Spleen (tissue), 11 donors: ENCODE measurements around the gene RAB12. TPM values are rescaled to one million over a fixed set of nuclear protein-coding genes. Genes with fewer than 3 reads are reported as not detected.

Experiments
- DNase-seq: peaks from one replicate; pipeline ENCODE4 v3.0.0-alpha.2; 2020
- H3K27ac ChIP-seq, 8 donors: fragments of 200-600 bp; sonication (generic) in 7 of 8; 1 replicate in 4 of 8; 2 replicates in 4 of 8; pipeline versions ENCODE4 v1.5.0 to v1.8.0; 2016 to 2021; ENCODE audit warnings: inconsistent platforms in 4 of 8, mild to moderate bottlenecking in 4 of 8, moderate library complexity in 1 of 8
- H3K27me3 ChIP-seq, 7 donors: fragments of 200-600 bp; sonication (generic) in 6 of 7; replicated peaks in 1 of 7; 1 replicate in 4 of 7; 2 replicates in 3 of 7; pipeline versions ENCODE4 v1.5.0 to v1.8.0; 2016 to 2021; ENCODE audit warnings: inconsistent platforms in 3 of 7, mild to moderate bottlenecking in 1 of 7
- H3K36me3 ChIP-seq, 6 donors: fragments of 200-600 bp; sonication (generic) in 5 of 6; 1 replicate in 4 of 6; 2 replicates in 2 of 6; pipeline versions ENCODE4 v1.5.0 to v1.8.0; 2016 to 2021; ENCODE audit warnings: inconsistent platforms in 2 of 6
- H3K4me1 ChIP-seq, 6 donors: fragments of 200-600 bp; sonication (generic) in 5 of 6; 1 replicate in 3 of 6; 2 replicates in 3 of 6; pipeline versions ENCODE4 v1.5.0 to v1.8.0; 2016 to 2021; ENCODE audit warnings: inconsistent platforms in 3 of 6
- H3K4me3 ChIP-seq, 8 donors: fragments of 200-600 bp; sonication (generic) in 7 of 8; 1 replicate in 4 of 8; 2 replicates in 4 of 8; pipeline versions ENCODE4 v1.5.0 to v1.8.0; 2016 to 2021; ENCODE audit warnings: inconsistent platforms in 4 of 8, mild to moderate bottlenecking in 4 of 8, moderate library complexity in 2 of 8
- H3K9me3 ChIP-seq, 8 donors: fragments of 200-600 bp; sonication (generic) in 7 of 8; 1 replicate in 4 of 8; 2 replicates in 4 of 8; pipeline versions ENCODE4 v1.5.0 to v1.8.0; 2016 to 2021; ENCODE audit warnings: inconsistent platforms in 4 of 8
- POLR2A ChIP-seq, 3 donors: fragments of 450-650 bp; IDR thresholded peaks; one replicate each; pipeline ENCODE4 v1.5.1; 2017; ENCODE audit warnings: antibody characterized with exemption in 3 of 3, mild to moderate bottlenecking in 1 of 3
- POLR2AphosphoS5 ChIP-seq, 3 donors: sonication (generic); formaldehyde crosslinking; IDR thresholded peaks; one replicate each; pipeline ENCODE4 v1.5.1; 2017; ENCODE audit warnings: antibody characterized with exemption in 3 of 3
- WGBS, 5 donors: extraction: QIAGEN DNeasy Blood & Tissue Kit in 3 of 5; methylation state at CpG; one replicate each; pipeline versions ENCODE4 v1.1.5 to v1.1.7; 2013 to 2018; 5-methylcytosine and 5-hydroxymethylcytosine counted together
- intact Hi-C: fragments of 100-400 bp; cut with DNase I; formaldehyde crosslinking; loops from one replicate; pipeline ENCODE4 v1.15.0; 2023; ENCODE audit warnings: low total_unique reads
- polyA plus RNA-seq, 3 donors: library from polyadenylated mRNA; stranded (reverse); fragments of 200-250 nt; gene quantifications; one replicate each; pipeline ENCODE4 v1.2.1, GENCODE V29; 2013
- total RNA-seq, 7 donors: library from RNA; depleted of rRNA in 3 of 7; stranded (reverse); fragments of >200 nt in 3 of 7; fragmentation: NEBNext Ultra II Directional in 4 of 7; extraction: Animal tissue kit (Norgen Biotek cat#: 25700) in 4 of 7; gene quantifications; one replicate each; pipeline versions ENCODE4 v1.1.0 to v1.2.1, GENCODE V29; 2016 to 2021
- TF ChIP-seq, protein P1 (sequence below), 11 experiments: fragments of 200-600 bp in 7 of 11; fragments of 450-650 bp in 4 of 11; sonication (generic) in 4 of 11; IDR thresholded peaks in 8 of 11; conservative IDR thresholded peaks in 3 of 11; 1 replicate in 7 of 11; 2 replicates in 4 of 11; pipeline versions ENCODE4 v1.4.0 to v1.8.0; 2016 to 2021; ENCODE audit warnings: antibody characterized with exemption in 11 of 11, inconsistent platforms in 4 of 11, mild to moderate bottlenecking in 1 of 11
- donor health status: healthy with polysubstance abuse.
- donor health status: DM: no; HTN: no; CAD: no; lungs with moderate emphysema.
- donor health status: DM: no; HTN: no; CAD: no.
- donor health status: Bipolar disorder and iron deficiency.
- donor health status: healthy.
- donor health status: DM: no; HTN: no; CAD: no.
- donor health status: DM: yes; HTN: yes; CAD: no.

The RAB12 gene
- total and polyA plus RNA-seq, 10 donors: 26.0 to 56.5 (median 41.3) TPM

DNA sequence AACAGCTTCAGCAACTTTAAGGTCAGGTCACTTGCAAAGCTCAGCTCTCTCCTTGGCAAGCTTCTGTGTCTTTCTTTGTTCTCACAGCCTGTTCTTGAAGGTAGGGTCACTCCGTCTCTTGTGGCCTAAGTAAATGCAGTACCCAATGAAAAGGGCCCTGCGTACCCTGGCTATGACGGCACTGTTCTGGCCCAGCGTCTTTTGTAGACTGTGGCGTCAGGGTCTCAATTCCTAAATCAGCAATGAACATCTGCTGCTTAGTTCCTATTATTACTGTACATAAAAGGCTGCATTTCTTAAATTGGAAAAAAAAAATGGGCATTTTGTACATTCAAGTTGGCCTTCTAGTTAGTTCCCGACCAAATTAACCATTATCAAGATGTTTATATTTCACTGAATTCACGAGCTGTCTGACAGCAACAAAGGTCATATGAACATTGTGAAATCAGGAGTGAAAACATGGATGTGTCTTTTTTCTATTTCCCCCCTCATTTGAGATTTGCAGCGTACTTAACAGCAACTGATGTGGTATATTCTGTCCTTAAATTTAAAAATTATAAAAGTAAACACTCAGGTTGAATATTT is 79.1 kb downstream of the RAB12 start:
- WGBS, 5 donors: 83 to 87% (median 85%) methylated on average over 8 of the region's 8 CpGs
- TF ChIP-seq POLR2AphosphoS5 (IDR thresholded peaks at IDR 0.05) (no peak), POLR2A (IDR thresholded peaks at IDR 0.05) (no peak)
- TF ChIP-seq, protein P1, sequence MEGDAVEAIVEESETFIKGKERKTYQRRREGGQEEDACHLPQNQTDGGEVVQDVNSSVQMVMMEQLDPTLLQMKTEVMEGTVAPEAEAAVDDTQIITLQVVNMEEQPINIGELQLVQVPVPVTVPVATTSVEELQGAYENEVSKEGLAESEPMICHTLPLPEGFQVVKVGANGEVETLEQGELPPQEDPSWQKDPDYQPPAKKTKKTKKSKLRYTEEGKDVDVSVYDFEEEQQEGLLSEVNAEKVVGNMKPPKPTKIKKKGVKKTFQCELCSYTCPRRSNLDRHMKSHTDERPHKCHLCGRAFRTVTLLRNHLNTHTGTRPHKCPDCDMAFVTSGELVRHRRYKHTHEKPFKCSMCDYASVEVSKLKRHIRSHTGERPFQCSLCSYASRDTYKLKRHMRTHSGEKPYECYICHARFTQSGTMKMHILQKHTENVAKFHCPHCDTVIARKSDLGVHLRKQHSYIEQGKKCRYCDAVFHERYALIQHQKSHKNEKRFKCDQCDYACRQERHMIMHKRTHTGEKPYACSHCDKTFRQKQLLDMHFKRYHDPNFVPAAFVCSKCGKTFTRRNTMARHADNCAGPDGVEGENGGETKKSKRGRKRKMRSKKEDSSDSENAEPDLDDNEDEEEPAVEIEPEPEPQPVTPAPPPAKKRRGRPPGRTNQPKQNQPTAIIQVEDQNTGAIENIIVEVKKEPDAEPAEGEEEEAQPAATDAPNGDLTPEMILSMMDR (IDR thresholded peaks at IDR 0.05 in 8 of 11, conservative IDR thresholded peaks at IDR 0.05 in 3 of 11): no peak
- Histone ChIP-seq H3K9me3 (no peaks in the 10 kb centered on the region), H3K36me3 (no peaks in the 10 kb centered on the region), H3K4me3 (no peak overlapping the region), H3K4me1 (no peaks in the 10 kb centered on the region), H3K27ac (no peak overlapping the region), H3K27me3 (no peaks in the 10 kb centered on the region)
- intact Hi-C loops: no loop called here
- DNase-seq: no peak

DNA sequence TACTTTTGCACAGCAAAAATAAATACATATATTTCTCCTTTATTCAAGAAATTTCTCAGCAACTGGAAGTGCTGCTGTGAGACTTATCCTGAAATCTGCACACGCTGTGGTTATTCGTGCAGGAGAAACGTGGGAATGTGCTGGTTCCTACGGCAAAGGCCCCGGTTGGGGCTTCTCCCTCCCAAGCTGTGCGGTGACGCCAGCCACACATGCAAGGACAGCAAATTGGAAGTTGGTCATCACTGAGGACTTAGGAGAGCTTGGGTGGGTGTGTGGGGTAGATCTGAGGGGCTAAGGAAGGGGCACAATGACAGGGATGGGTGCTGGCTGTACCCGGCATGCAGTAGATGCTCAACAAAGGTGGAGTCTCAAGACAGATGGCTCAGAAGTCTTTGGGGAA is 79.6 kb downstream of the RAB12 start:
- no peaks in the 10 kb centered on the region for H3K36me3 ChIP-seq
- 92 to 96% (median 93%) methylated on average over 8 of the region's 8 CpGs for WGBS, 5 donors
- no peaks in the 10 kb centered on the region for H3K4me1 ChIP-seq
- intact Hi-C loops: no loop called here
- no peaks in the 10 kb centered on the region for H3K9me3 ChIP-seq
- DNase-seq: no peak
- TF ChIP-seq POLR2A (IDR thresholded peaks at IDR 0.05) (no peak), POLR2AphosphoS5 (IDR thresholded peaks at IDR 0.05) (no peak)
- TF ChIP-seq, protein P1 (IDR thresholded peaks at IDR 0.05 in 8 of 11, conservative IDR thresholded peaks at IDR 0.05 in 3 of 11): no peak
- H3K27me3 ChIP-seq: no peaks in the 10 kb centered on the region
- no peak overlapping the region for H3K27ac ChIP-seq
- no peak overlapping the region for H3K4me3 ChIP-seq

Other genes starting within 250 kb of the RAB12 start
- gene MTCL1, start 96.1 kb downstream of the RAB12 start, total RNA-seq: 1 to 10 TPM; 2.5 to 7.5 (median 5.0) TPM
- gene MTCL1, start 96.1 kb downstream of the RAB12 start, polyA plus RNA-seq: 1 to 10 TPM; 1.6 to 4.4 (median 2.8) TPM